Omental fat pad (tissue), 4 donors: Measurements from ENCODE around the gene AKAP6. TPM values are rescaled to one million over a fixed set of nuclear protein-coding genes. Genes with fewer than 3 reads are reported as not detected.
"Not testable (repeated sequence)": the region's sequence is repeated elsewhere in the genome, so short reads cannot be mapped to it uniquely, and the experiment has no call there.

Experiments
- ATAC-seq: fragments of 150-250 bp; one replicate; pipeline ENCODE4 v1.9.1; 2016; ENCODE audit warnings: mild to moderate bottlenecking, moderate library complexity; ENCODE audit not compliant: low FRiP score
- DNase-seq: peaks from one replicate; pipeline ENCODE4 v3.0.0-alpha.2; 2019; ENCODE audit warnings: low spot score
- total RNA-seq, 4 donors: library from RNA; depleted of rRNA; stranded (reverse); fragments of >200 nt; gene quantifications; one replicate each; pipeline ENCODE4 v1.1.0, GENCODE V29; 2016
- TF ChIP-seq, protein P1 (sequence below), 3 donors: fragments of 450-650 bp; IDR thresholded peaks; one replicate each; pipeline ENCODE4 v1.5.1; 2016 to 2017; ENCODE audit warnings: antibody characterized with exemption in 3 of 3, mild to moderate bottlenecking in 3 of 3, moderate library complexity in 2 of 3

Gene AKAP6
- total RNA-seq, 4 donors from 2014 or later = 3.3 to 8.7 (median 5.2) TPM

DNA sequence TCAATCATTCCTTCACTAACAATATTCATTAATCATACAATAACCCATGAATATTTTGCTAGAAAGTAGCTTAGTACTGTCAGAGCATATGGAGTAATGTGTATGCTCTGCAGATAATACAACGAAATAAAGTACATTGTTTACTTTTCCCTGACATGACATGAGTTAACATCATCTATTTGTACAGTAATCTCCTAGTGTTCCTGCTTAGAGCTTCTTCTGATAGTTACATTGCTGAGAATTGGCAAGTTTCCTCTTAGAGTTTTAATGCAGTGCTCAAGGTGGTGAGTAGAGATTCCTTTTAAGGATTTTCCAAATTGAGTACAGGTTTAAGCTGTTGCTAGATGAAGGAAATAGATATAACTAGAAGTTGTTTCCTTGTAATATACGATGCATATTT is 445.1 kb downstream of the AKAP6 start:
- TF ChIP-seq, protein P1, sequence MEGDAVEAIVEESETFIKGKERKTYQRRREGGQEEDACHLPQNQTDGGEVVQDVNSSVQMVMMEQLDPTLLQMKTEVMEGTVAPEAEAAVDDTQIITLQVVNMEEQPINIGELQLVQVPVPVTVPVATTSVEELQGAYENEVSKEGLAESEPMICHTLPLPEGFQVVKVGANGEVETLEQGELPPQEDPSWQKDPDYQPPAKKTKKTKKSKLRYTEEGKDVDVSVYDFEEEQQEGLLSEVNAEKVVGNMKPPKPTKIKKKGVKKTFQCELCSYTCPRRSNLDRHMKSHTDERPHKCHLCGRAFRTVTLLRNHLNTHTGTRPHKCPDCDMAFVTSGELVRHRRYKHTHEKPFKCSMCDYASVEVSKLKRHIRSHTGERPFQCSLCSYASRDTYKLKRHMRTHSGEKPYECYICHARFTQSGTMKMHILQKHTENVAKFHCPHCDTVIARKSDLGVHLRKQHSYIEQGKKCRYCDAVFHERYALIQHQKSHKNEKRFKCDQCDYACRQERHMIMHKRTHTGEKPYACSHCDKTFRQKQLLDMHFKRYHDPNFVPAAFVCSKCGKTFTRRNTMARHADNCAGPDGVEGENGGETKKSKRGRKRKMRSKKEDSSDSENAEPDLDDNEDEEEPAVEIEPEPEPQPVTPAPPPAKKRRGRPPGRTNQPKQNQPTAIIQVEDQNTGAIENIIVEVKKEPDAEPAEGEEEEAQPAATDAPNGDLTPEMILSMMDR (IDR thresholded peaks at IDR 0.05) = no peak
- ATAC-seq (no peak), DNase-seq (no peak)

DNA sequence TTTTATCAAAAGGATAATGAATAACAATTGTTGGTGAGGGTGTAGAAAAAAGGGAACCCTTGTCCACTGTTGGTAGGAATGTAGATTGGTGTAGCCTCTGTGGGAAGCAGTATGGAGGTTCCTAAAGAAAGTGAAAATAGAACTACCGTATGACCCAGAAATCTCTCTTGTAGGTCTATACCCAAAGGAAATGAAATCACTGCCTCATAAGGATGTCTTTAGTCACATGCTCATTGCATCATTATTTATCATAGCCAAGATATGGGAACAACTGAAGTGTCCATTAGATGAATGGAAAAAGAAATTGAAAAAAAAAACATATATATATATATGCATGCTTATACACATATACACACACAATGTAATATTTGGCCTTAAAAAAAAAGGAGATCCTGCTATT is 450.7 kb downstream of the AKAP6 start:
- ATAC-seq = no peak
- no peak for DNase-seq
- TF ChIP-seq, protein P1 (IDR thresholded peaks at IDR 0.05) = no peak

DNA sequence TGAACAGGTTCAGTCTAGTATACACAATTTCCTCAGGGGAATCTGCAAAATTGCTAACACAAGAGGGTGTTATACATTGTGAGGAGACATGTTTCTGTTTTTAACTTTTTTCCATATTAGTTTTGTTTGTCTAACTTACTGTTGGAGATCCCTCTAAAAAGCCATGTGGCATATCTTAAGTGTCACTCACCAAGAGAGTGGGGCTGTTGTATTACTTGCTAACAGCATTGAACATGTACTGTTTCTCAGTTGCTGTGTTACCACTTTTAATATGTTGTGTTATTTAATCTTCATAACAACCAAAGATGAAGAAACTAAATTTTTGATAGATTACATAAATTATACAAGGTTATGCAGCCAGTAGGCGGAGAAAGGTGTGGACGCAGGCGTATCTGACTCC is 455.3 kb downstream of the AKAP6 start:
- no peak for ATAC-seq
- DNase-seq = no peak
- TF ChIP-seq, protein P1 (IDR thresholded peaks at IDR 0.05) = no peak

DNA sequence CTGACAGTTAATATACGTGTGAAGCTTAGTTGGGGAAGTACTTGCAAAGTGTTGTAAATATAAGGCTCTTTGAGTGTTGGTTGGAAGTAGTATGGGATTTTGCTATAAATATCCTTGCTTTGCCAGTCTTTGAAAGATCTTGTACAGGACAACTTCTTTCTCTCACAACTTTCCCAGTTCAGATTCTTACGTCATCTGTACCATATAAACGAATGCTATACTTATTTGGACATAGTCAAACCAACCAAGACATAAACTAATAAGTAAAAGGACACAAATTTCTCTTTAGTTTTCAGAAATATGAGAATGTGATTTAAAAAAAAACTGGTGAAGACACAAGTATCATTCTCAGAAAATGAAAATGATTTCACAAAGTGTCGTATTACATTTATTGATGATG is 456.5 kb downstream of the AKAP6 start:
- no peak for DNase-seq
- TF ChIP-seq, protein P1 (IDR thresholded peaks at IDR 0.05) = no peak
- no peak for ATAC-seq

DNA sequence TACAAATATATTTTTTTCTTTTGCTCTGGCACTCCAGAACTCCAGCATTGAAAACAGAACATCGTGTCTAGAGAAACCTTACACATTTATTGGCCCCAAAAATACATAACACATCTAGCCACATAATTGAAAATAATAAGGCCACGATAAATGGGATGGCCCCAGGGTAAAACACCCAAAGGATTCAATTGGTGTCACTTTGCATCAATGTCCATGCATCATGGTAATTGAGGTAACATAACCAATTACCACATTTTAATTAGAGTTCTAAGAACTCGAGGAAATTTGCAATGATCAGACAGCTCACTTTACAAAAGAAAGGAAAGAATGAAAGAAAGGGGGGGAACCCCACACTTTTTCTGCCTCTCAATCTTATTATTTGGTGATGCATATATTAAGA is 457.8 kb downstream of the AKAP6 start:
- DNase-seq (no peak), ATAC-seq (no peak)
- TF ChIP-seq, protein P1 (IDR thresholded peaks at IDR 0.05) = no peak

DNA sequence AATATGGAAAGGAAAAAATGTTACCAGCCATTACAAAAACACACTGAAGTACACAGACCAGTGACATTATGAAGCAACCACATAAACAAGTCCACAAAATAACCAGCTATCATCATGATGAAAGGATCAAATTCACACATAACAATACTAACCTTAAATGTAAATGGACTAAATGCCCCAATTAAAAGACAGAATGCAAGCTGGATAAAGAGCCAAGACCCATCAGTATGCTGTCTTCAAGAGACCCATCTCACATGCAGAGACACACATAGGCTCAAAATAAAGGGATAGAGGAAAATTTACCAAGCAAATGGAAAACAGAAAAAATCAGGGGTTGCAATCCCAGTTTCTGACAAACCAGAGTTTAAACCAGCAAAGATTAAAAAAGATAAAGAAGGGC is 463.9 kb downstream of the AKAP6 start:
- not testable (repeated sequence) for DNase-seq, ATAC-seq

DNA sequence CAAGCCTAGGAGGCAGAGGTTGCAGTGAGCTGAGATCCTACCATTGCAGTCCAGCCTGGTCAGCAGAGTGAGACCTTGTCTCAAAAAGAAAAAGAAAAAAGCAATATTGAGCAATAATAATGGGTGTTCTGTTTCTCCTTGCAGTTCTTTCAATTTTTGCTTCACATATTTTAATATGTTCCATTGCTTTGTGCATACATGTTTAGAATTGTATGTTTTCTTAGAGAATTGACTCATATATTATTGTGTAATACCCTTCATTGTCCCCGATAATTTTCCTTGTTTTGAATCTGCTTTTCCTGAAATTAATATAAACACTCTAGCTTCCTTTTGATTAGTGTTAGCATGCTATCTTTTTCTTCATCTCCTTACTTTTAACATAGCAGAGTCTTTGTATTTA is 471.2 kb downstream of the AKAP6 start:
- TF ChIP-seq, protein P1 (IDR thresholded peaks at IDR 0.05) = no peak
- ATAC-seq (no peak), DNase-seq (no peak)

DNA sequence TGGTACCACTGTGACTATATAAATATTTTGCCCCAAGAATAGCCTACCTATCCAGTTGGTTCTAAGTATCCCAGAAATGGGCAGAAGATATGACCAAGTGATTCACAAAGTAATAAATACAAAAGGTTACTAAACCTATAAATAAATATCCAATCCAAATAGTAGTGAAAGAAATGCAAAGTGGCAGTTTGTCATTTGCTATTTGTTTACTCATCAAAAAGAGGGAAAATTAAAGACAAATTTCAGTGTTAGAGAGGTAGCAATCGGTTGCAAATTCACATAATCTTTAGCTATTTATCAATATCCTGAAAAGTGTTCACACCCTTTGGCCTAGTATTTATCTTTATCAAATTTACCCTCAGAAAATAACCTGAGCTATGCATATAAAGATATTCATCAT is 473.2 kb downstream of the AKAP6 start:
- TF ChIP-seq, protein P1 (IDR thresholded peaks at IDR 0.05) = no peak

More for the DNA sequence above, 473.2 kb downstream of the AKAP6 start:
- no peak for DNase-seq
- no peak for ATAC-seq
